K562 (cell line): ENCODE data around the gene ZC3HAV1L. TPM values are rescaled to one million over a fixed set of nuclear protein-coding genes. Genes with fewer than 3 reads are reported as not detected.

Experiments
- ATAC-seq: fragments of 200-7000 bp; cut with Tn5 transposase; 3 replicates; pipeline ENCODE4 v1.9.1; 2020; ENCODE audit warnings: moderate library complexity
- BruUV-seq: library from RNA; stranded (reverse); fragments of 400-500 nt; replicated peaks from 2 replicates; lab custom pipeline; 2021; lab: Mats Ljungman, UMichigan
- CTCF ChIA-PET: fragments of 300-600 bp; formaldehyde crosslinking; extraction: SDS; loops from one replicate; lab custom pipeline; 2021; ENCODE audit warnings: low intra/inter-chr PET ratio; lab: Yijun Ruan, JAX
- POLR2A ChIA-PET: fragments of 300-600, 350-650 bp; sonication (Branson Sonifier 250); formaldehyde crosslinking; extraction: SDS; loops from one replicate; lab custom pipeline; 2021; ENCODE audit warnings: antibody characterized with exemption, inconsistent platforms; lab: Yijun Ruan, JAX
- DNase-seq, 4 experiments: peaks; one replicate each; pipeline versions ENCODE4 v3.0.0 to v3.0.0-alpha.2; 2011 to 2018; ENCODE audit warnings: low spot score in 3 of 4, mixed read lengths in 3 of 4; ENCODE audit errors: extremely low read depth in 1 of 4
- FAIRE-seq: peaks from 2 replicates; lab custom pipeline; 2011; peaks lifted over from hg19 to GRCh38; lab: Jason Lieb, UNC
- H2AFZ ChIP-seq: 2 replicates; pipeline ENCODE4 v1.6.0; 2011; ENCODE audit warnings: low read depth, low read length, control low read depth, inconsistent platforms
- H3K27ac ChIP-seq: fragments of 200-600 bp; 3 replicates; pipeline ENCODE4 v1.8.0; 2011; ENCODE audit warnings: low read depth, mild to moderate bottlenecking, control low read depth, inconsistent platforms, low read length, moderate library complexity, mixed read lengths; ENCODE audit errors: extremely low read depth
- H3K27me3 ChIP-seq, 2 experiments: fragments of 300-600 bp in 1 of 2; 2 replicates in 1 of 2; 3 replicates in 1 of 2; pipeline versions ENCODE4 v1.6.0 to v1.8.0; 2011; ENCODE audit warnings: inconsistent platforms in 2 of 2, low read length in 2 of 2, mild to moderate bottlenecking in 1 of 2, mixed read lengths in 1 of 2, moderate library complexity in 1 of 2; ENCODE audit not compliant: control insufficient read depth in 2 of 2, insufficient read depth in 2 of 2
- H3K36me3 ChIP-seq: fragments of 300-600 bp; 3 replicates; pipeline ENCODE4 v1.8.0; 2011; ENCODE audit warnings: mild to moderate bottlenecking, low read length, inconsistent platforms; ENCODE audit not compliant: control insufficient read depth, insufficient read depth
- H3K4me1 ChIP-seq, 2 experiments: fragments of 200-600 bp in 1 of 2; replicated peaks in 1 of 2; 2 replicates in 1 of 2; 3 replicates in 1 of 2; pipeline versions ENCODE4 v1.5.1 to v1.8.0; 2011; ENCODE audit warnings: inconsistent platforms in 2 of 2, low read length in 2 of 2, mild to moderate bottlenecking in 1 of 2, mixed read lengths in 1 of 2, moderate library complexity in 1 of 2; ENCODE audit not compliant: control insufficient read depth in 2 of 2, insufficient read depth in 2 of 2
- H3K4me2 ChIP-seq: 2 replicates; pipeline ENCODE4 v1.6.1; 2011; ENCODE audit warnings: low read length, control low read depth, inconsistent platforms, mixed read lengths; ENCODE audit not compliant: insufficient read depth
- H3K4me3 ChIP-seq: fragments of 200-600 bp; sonication (generic), shearing (Covaris generic); 2 replicates; pipeline ENCODE4 v1.5.1; 2016; ENCODE audit warnings: control low read depth, inconsistent platforms
- H3K79me2 ChIP-seq: fragments of 200-600 bp; 3 replicates; pipeline ENCODE4 v1.8.0; 2011; ENCODE audit warnings: low read length, inconsistent platforms; ENCODE audit not compliant: control insufficient read depth, insufficient read depth
- H3K9ac ChIP-seq, 2 experiments: 2 replicates each; pipeline versions ENCODE4 v1.6.0 to v1.6.1; 2011; ENCODE audit warnings: low read depth in 2 of 2, low read length in 2 of 2, control low read depth in 1 of 2, inconsistent platforms in 1 of 2, mild to moderate bottlenecking in 1 of 2, mixed read lengths in 1 of 2; ENCODE audit not compliant: insufficient read depth in 1 of 2
- H3K9me1 ChIP-seq: one replicate; pipeline ENCODE4 v1.6.0; 2011; ENCODE audit warnings: inconsistent platforms, mild to moderate bottlenecking, low read length, moderate library complexity; ENCODE audit not compliant: control insufficient read depth, insufficient read depth
- H3K9me3 ChIP-seq: replicated peaks from 2 replicates; pipeline ENCODE4 v1.5.1; 2011; ENCODE audit warnings: low read depth, low read length, inconsistent platforms; ENCODE audit not compliant: control insufficient read depth, insufficient read depth
- H4K20me1 ChIP-seq: replicated peaks from 2 replicates; pipeline ENCODE4 v1.6.1; 2011; ENCODE audit warnings: low read length, inconsistent platforms, mixed read lengths; ENCODE audit not compliant: control insufficient read depth, insufficient read depth
- BACH1 ChIP-seq: fragments of 200-800 bp; sonication (Bioruptor generic); IDR thresholded peaks from 2 replicates; pipeline ENCODE4 v1.6.1; 2016; ENCODE audit warnings: missing genetic modification characterization, missing compliant biosample characterization
- STAT6 ChIP-seq: sonication (generic); formaldehyde crosslinking; IDR thresholded peaks from 2 replicates; pipeline ENCODE4 v1.8.1; 2023; ENCODE audit warnings: mild to moderate bottlenecking, missing genetic modification reagents
- TAF9B ChIP-seq: fragments of 450-650 bp; IDR thresholded peaks from 2 replicates; pipeline ENCODE4 v1.6.1; 2018; ENCODE audit warnings: mild to moderate bottlenecking; ENCODE audit not compliant: partially characterized antibody
- TCF7L2 ChIP-seq: fragments of 150-350 bp; IDR thresholded peaks from 2 replicates; pipeline ENCODE4 v1.6.1; 2016; ENCODE audit warnings: low read depth, mild to moderate bottlenecking, low read length, moderate library complexity
- XRCC5 ChIP-seq: fragments of 200-400 bp; formaldehyde crosslinking; IDR thresholded peaks from 2 replicates; pipeline ENCODE4 v1.6.1; 2017; ENCODE audit warnings: low read depth, mild to moderate bottlenecking, low read length
- ZBTB7A ChIP-seq: IDR thresholded peaks from 2 replicates; pipeline ENCODE4 v1.6.1; 2011; ENCODE audit warnings: low read depth, mild to moderate bottlenecking, low read length, moderate library complexity, borderline replicate concordance; ENCODE audit not compliant: control insufficient read depth
- ZNF280B ChIP-seq: fragments of 250-450 bp; sonication (Bioruptor Pico); IDR thresholded peaks from 2 replicates; pipeline ENCODE4 v1.5.1; 2021; ENCODE audit warnings: mild to moderate bottlenecking
- ZNF395 ChIP-seq: fragments of 200-800 bp; sonication (Bioruptor generic); IDR thresholded peaks from 2 replicates; pipeline ENCODE4 v1.6.1; 2017; ENCODE audit warnings: missing genetic modification characterization, missing compliant biosample characterization
- ZNF707 ChIP-seq: fragments of 250-450 bp; sonication (Bioruptor Pico); conservative IDR thresholded peaks from 2 replicates; pipeline ENCODE4 v1.8.0; 2022; ENCODE audit warnings: inconsistent platforms, mild to moderate bottlenecking, moderate library complexity
- ZNF764 ChIP-seq: fragments of 250-450 bp; sonication (Bioruptor Pico); IDR thresholded peaks from 2 replicates; pipeline ENCODE4 v1.4.0; 2020; ENCODE audit warnings: low read depth, mild to moderate bottlenecking, moderate library complexity
- WGBS: fragments of 100-300 bp; shearing (Covaris generic); methylation state at CpG from one replicate; pipeline ENCODE4 v1.1.6; 2016; ENCODE audit warnings: low coverage, mixed read lengths; ENCODE audit not compliant: insufficient coverage; ENCODE audit errors: missing lambda C conversion rate; 5-methylcytosine and 5-hydroxymethylcytosine counted together
- in situ Hi-C: fragments of 300-500 bp; cut with MboI; formaldehyde crosslinking; loops from 4 replicates; pipeline ENCODE4 v1.15.0; 2018; ENCODE audit warnings: inconsistent platforms, mixed read lengths
- intact Hi-C: fragments of 100-400 bp; cut with micrococcal nuclease; formaldehyde crosslinking; loops from 2 replicates; pipeline ENCODE4 v1.14.2; 2022
- polyA plus RNA-seq, 8 experiments: library from polyadenylated mRNA; depleted of rRNA in 4 of 8; stranded (reverse) in 5 of 8; unstranded in 3 of 8; fragments of >200 nt; fragmentation: Nextera tagmentation in 2 of 8; fragmentation: Illumina TruSeq in 1 of 8; extraction: Ambion mirVana in 2 of 8; extraction: Trizol in 1 of 8; gene quantifications; 2 replicates each; pipeline versions ENCODE4 v1.2.1 to v1.2.3, GENCODE V29; 2011 to 2014; ENCODE audit warnings: inconsistent platforms in 1 of 8, missing spikeins in 1 of 8
- total RNA-seq, 7 experiments: library from RNA; depleted of rRNA in 6 of 7; stranded (reverse); fragments of >200 nt in 6 of 7; fragmentation: Illumina TruSeq in 2 of 7; extraction: Trizol in 2 of 7; gene quantifications; 2 replicates each; pipeline versions ENCODE4 v1.2.1 to v1.2.3, GENCODE V29; 2011 to 2021; ENCODE audit warnings: low replicate concordance in 1 of 7
- TF ChIP-seq, protein P1 (sequence below): fragments of 250-450 bp; sonication (Bioruptor Pico); IDR thresholded peaks from 2 replicates; pipeline ENCODE4 v1.4.0; 2020; ENCODE audit warnings: mild to moderate bottlenecking, moderate library complexity

ZC3HAV1L gene
- total and polyA plus RNA-seq, 9 of the 15 experiments (the other 6 are each of a cell fraction or from before 2014, with no cell fraction given) = not detected

DNA sequence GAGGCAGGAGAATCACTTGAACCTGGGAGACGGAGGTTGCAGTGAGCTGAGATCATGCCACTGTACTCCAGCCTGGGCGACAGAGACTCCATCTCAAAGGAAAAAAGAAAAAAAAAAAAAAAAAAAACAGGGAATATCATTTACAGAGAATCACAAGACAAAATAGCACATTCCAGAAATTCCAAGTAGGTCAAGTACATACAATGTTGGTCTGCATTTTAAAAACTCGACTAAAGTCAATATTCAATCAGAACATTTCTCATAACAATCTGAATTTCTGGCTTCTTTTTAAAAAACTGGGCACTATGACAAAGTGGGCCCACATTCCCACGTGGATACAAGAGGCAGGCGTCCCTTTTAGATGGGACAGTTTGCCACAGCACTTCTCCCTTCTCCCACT lies 12.8 kb downstream of the ZC3HAV1L start:
- intact Hi-C loops = no loop called here
- BruUV-seq = no TSS peak
- H3K79me2 ChIP-seq = no peaks in the 10 kb centered on the region

More for the DNA sequence above, 12.8 kb downstream of the ZC3HAV1L start:
- H3K9me3 ChIP-seq = no peaks in the 10 kb centered on the region
- H3K4me2 ChIP-seq = no peak overlapping the region
- H3K9ac ChIP-seq = no peak overlapping the region
- WGBS = 24% methylated on average over 4 of the region's 5 CpGs
- no peaks in the 10 kb centered on the region for H3K9me1 ChIP-seq
- no peak overlapping the region for H3K27ac ChIP-seq
- no peaks in the 10 kb centered on the region for H3K36me3 ChIP-seq
- CTCF ChIA-PET = no interaction called here
- in situ Hi-C loops = no loop called here
- ATAC-seq (no peak), FAIRE-seq (no peak)
- H3K4me1 ChIP-seq = no peaks in the 10 kb centered on the region
- H4K20me1 ChIP-seq = no peaks in the 10 kb centered on the region
- TF ChIP-seq, protein P1, sequence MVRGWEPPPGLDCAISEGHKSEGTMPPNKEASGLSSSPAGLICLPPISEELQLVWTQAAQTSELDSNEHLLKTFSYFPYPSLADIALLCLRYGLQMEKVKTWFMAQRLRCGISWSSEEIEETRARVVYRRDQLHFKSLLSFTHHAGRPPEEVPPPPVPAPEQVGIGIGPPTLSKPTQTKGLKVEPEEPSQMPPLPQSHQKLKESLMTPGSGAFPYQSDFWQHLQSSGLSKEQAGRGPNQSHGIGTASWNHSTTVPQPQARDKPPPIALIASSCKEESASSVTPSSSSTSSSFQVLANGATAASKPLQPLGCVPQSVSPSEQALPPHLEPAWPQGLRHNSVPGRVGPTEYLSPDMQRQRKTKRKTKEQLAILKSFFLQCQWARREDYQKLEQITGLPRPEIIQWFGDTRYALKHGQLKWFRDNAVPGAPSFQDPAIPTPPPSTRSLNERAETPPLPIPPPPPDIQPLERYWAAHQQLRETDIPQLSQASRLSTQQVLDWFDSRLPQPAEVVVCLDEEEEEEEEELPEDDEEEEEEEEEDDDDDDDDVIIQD (CRISPR knock-in tag) = no peak
- TF ChIP-seq TCF7L2 = no peak
- no peak for TF ChIP-seq XRCC5
- TF ChIP-seq BACH1 (tag) = no peak
- TF ChIP-seq ZBTB7A = no peak
- TF ChIP-seq ZNF395 (CRISPR knock-in tag) = no peak
- TF ChIP-seq ZNF764 (CRISPR knock-in tag) = no peak
- TF ChIP-seq ZNF707 (CRISPR knock-in tag) = no peak
- no peak for TF ChIP-seq ZNF280B
- no peak for TF ChIP-seq TAF9B
- TF ChIP-seq STAT6 (CRISPR knock-in tag) = no peak
- TF ChIP-seq, all 486 proteins: peak for 0
- POLR2A ChIA-PET = interaction anchor here (1.2 kb wide), 1 partner anchor 21 kb away, joined by 4 read pairs; no protein-coding TSS in a partner anchor
- DNase-seq = no peak
- H3K4me3 ChIP-seq = no peak overlapping the region
- H2AFZ ChIP-seq = no peak overlapping the region
- H3K27me3 ChIP-seq = no peaks in the 10 kb centered on the region; a peak in 1 of 5 replicates
